ENCODE data around the gene ANTXRL. TPM values are rescaled to one million over a fixed set of nuclear protein-coding genes. Genes with fewer than 3 reads are reported as not detected.

ANTXRL gene
- polyA plus RNA-seq, 1 of the 3 experiments (the other 2 are of a cell fraction): not detected

DNA sequence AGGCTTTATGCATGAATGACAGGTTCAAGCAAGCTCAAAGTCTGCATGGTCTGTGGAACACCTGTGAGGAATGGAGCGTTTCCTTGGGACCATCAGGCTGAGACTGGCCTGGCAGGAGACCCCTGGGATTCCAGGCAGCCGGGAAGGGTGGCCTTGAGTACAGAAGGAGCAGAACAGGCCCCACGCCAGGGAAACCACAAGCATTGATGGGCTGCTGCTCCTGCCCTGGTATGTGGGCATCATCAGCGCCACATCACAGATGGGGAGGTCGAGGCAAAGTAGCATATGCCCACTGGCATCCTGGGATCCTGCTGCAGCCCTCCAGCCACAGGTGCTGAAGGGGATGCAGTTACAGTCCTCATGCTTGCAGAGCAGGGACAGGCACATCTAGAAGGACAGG, 40.9 kb downstream of the ANTXRL start:
- Histone ChIP-seq H3K27ac (ENCODE audit: low read depth in 2 of 2, low read length in 1 of 2) (no peak overlapping the region), H3K4me3 (ENCODE audit: low read depth in 2 of 2, low read length in 1 of 2) (no peak overlapping the region), H3K36me3 (replicated peaks in 1 of 2; ENCODE audit: control insufficient read depth in 1 of 2, insufficient read depth in 2 of 2, low read length in 1 of 2) (no peaks in the 10 kb centered on the region), H3K9me3 (no peaks in the 10 kb centered on the region), H3K4me1 (ENCODE audit: control insufficient read depth in 1 of 2, insufficient read depth in 2 of 2, low read depth in 1 of 2, low read length in 1 of 2) (no peaks in the 10 kb centered on the region), H3K9me2 (no peaks in the 10 kb centered on the region), H3K27me3 (ENCODE audit: insufficient read depth) (no peaks in the 10 kb centered on the region), H2AFZ (ENCODE audit: low read depth) (no peak overlapping the region), H3K79me2 (ENCODE audit: insufficient read depth) (no peaks in the 10 kb centered on the region), H3K4me2 (no peak overlapping the region), H4K20me1 (ENCODE audit: insufficient read depth) (no peaks in the 10 kb centered on the region), H3K9ac (no peak overlapping the region), H3F3A (replicated peaks; ENCODE audit: insufficient read depth) (no peaks in the 10 kb centered on the region)
- POLR2A ChIA-PET: no interaction called here
- CTCF ChIA-PET: no interaction called here
- no peak for DNase-seq
- TF ChIP-seq JUND (IDR thresholded peaks at IDR 0.05) (no peak), NRF1 (IDR thresholded peaks at IDR 0.05; ENCODE audit: low read depth, low read length) (no peak)
- TF ChIP-seq, protein P1, sequence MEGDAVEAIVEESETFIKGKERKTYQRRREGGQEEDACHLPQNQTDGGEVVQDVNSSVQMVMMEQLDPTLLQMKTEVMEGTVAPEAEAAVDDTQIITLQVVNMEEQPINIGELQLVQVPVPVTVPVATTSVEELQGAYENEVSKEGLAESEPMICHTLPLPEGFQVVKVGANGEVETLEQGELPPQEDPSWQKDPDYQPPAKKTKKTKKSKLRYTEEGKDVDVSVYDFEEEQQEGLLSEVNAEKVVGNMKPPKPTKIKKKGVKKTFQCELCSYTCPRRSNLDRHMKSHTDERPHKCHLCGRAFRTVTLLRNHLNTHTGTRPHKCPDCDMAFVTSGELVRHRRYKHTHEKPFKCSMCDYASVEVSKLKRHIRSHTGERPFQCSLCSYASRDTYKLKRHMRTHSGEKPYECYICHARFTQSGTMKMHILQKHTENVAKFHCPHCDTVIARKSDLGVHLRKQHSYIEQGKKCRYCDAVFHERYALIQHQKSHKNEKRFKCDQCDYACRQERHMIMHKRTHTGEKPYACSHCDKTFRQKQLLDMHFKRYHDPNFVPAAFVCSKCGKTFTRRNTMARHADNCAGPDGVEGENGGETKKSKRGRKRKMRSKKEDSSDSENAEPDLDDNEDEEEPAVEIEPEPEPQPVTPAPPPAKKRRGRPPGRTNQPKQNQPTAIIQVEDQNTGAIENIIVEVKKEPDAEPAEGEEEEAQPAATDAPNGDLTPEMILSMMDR (IDR thresholded peaks at IDR 0.05): no peak
- WGBS (ENCODE audit: low lambda C conversion rate): 62% methylated on average over 4 of the region's 5 CpGs

DNA sequence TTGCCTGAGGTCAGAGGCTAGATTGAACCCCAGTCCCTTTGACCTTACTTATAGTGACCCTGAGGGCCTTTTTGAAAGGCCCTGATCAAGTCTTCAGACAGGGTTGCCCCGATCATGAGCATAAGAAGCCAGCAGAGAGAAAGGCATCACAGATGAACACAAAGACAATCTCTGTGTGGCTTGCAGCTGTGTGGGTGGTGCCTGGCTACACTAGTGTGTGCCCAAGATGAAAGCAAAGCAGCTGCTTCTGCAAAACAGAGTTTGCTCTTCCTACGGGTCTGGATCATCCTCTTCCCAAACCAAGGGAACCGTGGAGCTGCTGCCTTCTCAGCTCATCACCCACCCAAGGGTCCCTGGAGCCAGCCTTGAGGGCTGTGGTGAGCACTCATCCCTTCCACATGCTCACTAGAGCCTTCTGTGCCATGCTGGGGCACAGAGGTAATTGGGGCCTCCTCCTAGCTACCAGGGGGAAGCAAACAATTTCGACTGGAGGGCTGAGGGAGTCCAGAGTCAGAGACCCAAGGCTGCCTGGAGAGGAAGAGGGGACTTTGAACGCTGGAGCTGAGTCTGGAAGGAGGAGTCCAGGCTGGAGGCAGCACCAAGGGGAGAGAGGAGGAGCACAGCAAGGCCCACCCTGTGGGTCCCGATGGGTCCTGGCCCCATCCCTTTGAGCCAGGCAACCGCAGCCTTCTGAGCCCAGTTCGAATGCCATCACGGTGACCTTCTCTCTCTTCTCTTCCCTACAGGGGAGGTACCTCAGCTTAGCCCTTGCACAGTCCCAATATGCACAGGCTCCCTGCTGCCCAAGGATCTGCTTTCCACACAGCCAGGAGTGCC, 42.3 kb downstream of the ANTXRL start:
- H2AFZ ChIP-seq (ENCODE audit: low read depth): no peak overlapping the region
- no peaks in the 10 kb centered on the region for H4K20me1 ChIP-seq (ENCODE audit: insufficient read depth)
- no peak for DNase-seq

DNA sequence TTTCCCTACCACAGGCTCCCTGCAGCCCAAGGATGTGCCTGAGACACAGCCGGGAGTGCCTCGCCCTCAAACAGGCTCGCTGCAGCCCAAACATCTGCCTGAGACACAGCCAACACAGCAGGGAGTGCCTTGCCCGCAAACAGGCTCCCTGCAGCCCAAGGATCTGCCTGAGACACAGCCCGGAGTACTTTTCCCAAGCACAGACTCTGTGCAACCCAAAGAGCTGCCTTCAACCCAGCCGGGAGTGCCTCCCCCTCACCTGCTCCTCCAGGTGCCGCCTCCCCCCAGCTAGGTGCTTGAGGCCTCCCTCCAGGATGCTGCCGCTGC, 42.9 kb downstream of the ANTXRL start:
- no peaks in the 10 kb centered on the region for H3K4me1 ChIP-seq (ENCODE audit: control insufficient read depth in 1 of 2, insufficient read depth in 2 of 2, low read depth in 1 of 2, low read length in 1 of 2)
- ChIA-PET POLR2A (no interaction called here), CTCF (no interaction called here)
- H3K36me3 ChIP-seq (replicated peaks in 1 of 2; ENCODE audit: control insufficient read depth in 1 of 2, insufficient read depth in 2 of 2, low read length in 1 of 2): no peaks in the 10 kb centered on the region
- no peaks in the 10 kb centered on the region for H3F3A ChIP-seq (replicated peaks; ENCODE audit: insufficient read depth)
- no peaks in the 10 kb centered on the region for H3K9me3 ChIP-seq
- no peak for DNase-seq
- no peak overlapping the region for H3K4me2 ChIP-seq
- WGBS (ENCODE audit: low lambda C conversion rate): 90% methylated on average over 2 of the region's 8 CpGs
- H3K9ac ChIP-seq: no peak overlapping the region
- H3K9me2 ChIP-seq: no peaks in the 10 kb centered on the region
- no peaks in the 10 kb centered on the region for H3K79me2 ChIP-seq (ENCODE audit: insufficient read depth)
- no peaks in the 10 kb centered on the region for H4K20me1 ChIP-seq (ENCODE audit: insufficient read depth)
- no peak overlapping the region for H3K27ac ChIP-seq (ENCODE audit: low read depth in 2 of 2, low read length in 1 of 2)
- no peaks in the 10 kb centered on the region for H3K27me3 ChIP-seq (ENCODE audit: insufficient read depth)
- TF ChIP-seq EP300 (IDR thresholded peaks at IDR 0.05; ENCODE audit: borderline replicate concordance in 1 of 2, low read depth in 1 of 2, low read length in 1 of 2) (no peak), EZH2phosphoT487 (IDR thresholded peaks at IDR 0.05; ENCODE audit: borderline replicate concordance, low read depth) (no peak), FOSL2 (IDR thresholded peaks at IDR 0.05; ENCODE audit: borderline replicate concordance, low read depth) (no peak), GABPA (IDR thresholded peaks at IDR 0.05; ENCODE audit: low read depth) (no peak), RFX5 (IDR thresholded peaks at IDR 0.05; ENCODE audit: low read length) (no peak), TCF12 (IDR thresholded peaks at IDR 0.05) (no peak)
- TF ChIP-seq, protein P2, sequence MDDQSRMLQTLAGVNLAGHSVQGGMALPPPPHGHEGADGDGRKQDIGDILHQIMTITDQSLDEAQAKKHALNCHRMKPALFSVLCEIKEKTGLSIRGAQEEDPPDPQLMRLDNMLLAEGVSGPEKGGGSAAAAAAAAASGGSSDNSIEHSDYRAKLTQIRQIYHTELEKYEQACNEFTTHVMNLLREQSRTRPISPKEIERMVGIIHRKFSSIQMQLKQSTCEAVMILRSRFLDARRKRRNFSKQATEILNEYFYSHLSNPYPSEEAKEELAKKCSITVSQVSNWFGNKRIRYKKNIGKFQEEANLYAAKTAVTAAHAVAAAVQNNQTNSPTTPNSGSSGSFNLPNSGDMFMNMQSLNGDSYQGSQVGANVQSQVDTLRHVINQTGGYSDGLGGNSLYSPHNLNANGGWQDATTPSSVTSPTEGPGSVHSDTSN (IDR thresholded peaks at IDR 0.05): no peak
- TF ChIP-seq, protein P3, sequence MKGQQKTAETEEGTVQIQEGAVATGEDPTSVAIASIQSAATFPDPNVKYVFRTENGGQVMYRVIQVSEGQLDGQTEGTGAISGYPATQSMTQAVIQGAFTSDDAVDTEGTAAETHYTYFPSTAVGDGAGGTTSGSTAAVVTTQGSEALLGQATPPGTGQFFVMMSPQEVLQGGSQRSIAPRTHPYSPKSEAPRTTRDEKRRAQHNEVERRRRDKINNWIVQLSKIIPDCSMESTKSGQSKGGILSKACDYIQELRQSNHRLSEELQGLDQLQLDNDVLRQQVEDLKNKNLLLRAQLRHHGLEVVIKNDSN (IDR thresholded peaks at IDR 0.05; ENCODE audit: borderline replicate concordance, low read depth): no peak
- H3K4me3 ChIP-seq (ENCODE audit: low read depth in 2 of 2, low read length in 1 of 2): no peak overlapping the region
- no peak overlapping the region for H2AFZ ChIP-seq (ENCODE audit: low read depth)

More for the DNA sequence above, 42.3 kb downstream of the ANTXRL start:
- Histone ChIP-seq H3K9me3 (no peaks in the 10 kb centered on the region), H3K4me3 (ENCODE audit: low read depth in 2 of 2, low read length in 1 of 2) (no peak overlapping the region), H3K27ac (ENCODE audit: low read depth in 2 of 2, low read length in 1 of 2) (no peak overlapping the region), H3K36me3 (replicated peaks in 1 of 2; ENCODE audit: control insufficient read depth in 1 of 2, insufficient read depth in 2 of 2, low read length in 1 of 2) (no peaks in the 10 kb centered on the region), H3K4me2 (no peak overlapping the region), H3F3A (replicated peaks; ENCODE audit: insufficient read depth) (no peaks in the 10 kb centered on the region), H3K79me2 (ENCODE audit: insufficient read depth) (no peaks in the 10 kb centered on the region), H3K27me3 (ENCODE audit: insufficient read depth) (no peaks in the 10 kb centered on the region), H3K4me1 (ENCODE audit: control insufficient read depth in 1 of 2, insufficient read depth in 2 of 2, low read depth in 1 of 2, low read length in 1 of 2) (no peaks in the 10 kb centered on the region), H3K9ac (no peak overlapping the region), H3K9me2 (no peaks in the 10 kb centered on the region)
- no peak for TF ChIP-seq TCF12 (IDR thresholded peaks at IDR 0.05)
- ChIA-PET POLR2A (no interaction called here), CTCF (no interaction called here)
- 65% methylated on average over 5 of the region's 9 CpGs for WGBS (ENCODE audit: low lambda C conversion rate)
